Omental fat pad (tissue), 4 donors: ENCODE data around the gene PDZRN4. TPM values are rescaled to one million over a fixed set of nuclear protein-coding genes. Genes with fewer than 3 reads are reported as not detected.

Source experiments
- ATAC-seq: fragments of 150-250 bp; one replicate; pipeline ENCODE4 v1.9.1; 2016; ENCODE audit warnings: mild to moderate bottlenecking, moderate library complexity; ENCODE audit not compliant: low FRiP score
- DNase-seq: peaks from one replicate; pipeline ENCODE4 v3.0.0-alpha.2; 2019; ENCODE audit warnings: low spot score
- CTCF ChIP-seq, 3 donors: fragments of 450-650 bp; IDR thresholded peaks; one replicate each; pipeline ENCODE4 v1.5.1; 2016 to 2017; ENCODE audit warnings: antibody characterized with exemption in 3 of 3, mild to moderate bottlenecking in 3 of 3, moderate library complexity in 2 of 3
- total RNA-seq, 4 donors: library from RNA; depleted of rRNA; stranded (reverse); fragments of >200 nt; gene quantifications; one replicate each; pipeline ENCODE4 v1.1.0, GENCODE V29; 2016

Gene PDZRN4
- total RNA-seq, 4 donors from 2014 or later: 1.0 to 9.7 (median 4.3) TPM

- ATAC-seq (no peak), DNase-seq (no peak)
- no peak for TF ChIP-seq CTCF (IDR thresholded peaks at IDR 0.05)
Observed at GRCh38 chr12:41468756-41469155, 280.6 kb downstream of the PDZRN4 start.

GRCh38 chr12:41473441-41473840 is 285.3 kb downstream of the PDZRN4 start:
- no peak for DNase-seq
- TF ChIP-seq CTCF (IDR thresholded peaks at IDR 0.05): no peak
- ATAC-seq: no peak

GRCh38 chr12:41474001-41474400 is 285.9 kb downstream of the PDZRN4 start:
- TF ChIP-seq CTCF (IDR thresholded peaks at IDR 0.05): no peak
- DNase-seq (no peak), ATAC-seq (no peak)

- DNase-seq: no peak
- no peak for TF ChIP-seq CTCF (IDR thresholded peaks at IDR 0.05)
- ATAC-seq: no peak
Observed at GRCh38 chr12:41476499-41477439, 288.6 kb downstream of the PDZRN4 start.

- no peak for TF ChIP-seq CTCF (IDR thresholded peaks at IDR 0.05)
- DNase-seq (no peak), ATAC-seq (no peak)
Observed at GRCh38 chr12:41479426-41479825, 291.3 kb downstream of the PDZRN4 start.

- DNase-seq (no peak), ATAC-seq (no peak)
- no peak for TF ChIP-seq CTCF (IDR thresholded peaks at IDR 0.05)
Observed at GRCh38 chr12:41485203-41485602, 297.1 kb downstream of the PDZRN4 start.

- no peak for DNase-seq
- no peak for TF ChIP-seq CTCF (IDR thresholded peaks at IDR 0.05)
- no peak for ATAC-seq
Observed at GRCh38 chr12:41486718-41487117, 298.6 kb downstream of the PDZRN4 start.
